OCI-LY1 (cell line): ENCODE data around the gene KCNJ15.

Experiments used
- H2AFZ ChIP-seq: fragments of 200-600 bp; sonication (generic), shearing (Covaris generic); 2 replicates; pipeline ENCODE4 v1.6.0; 2014; ENCODE audit warnings: antibody characterized with exemption, mild to moderate bottlenecking, low read length
- H3F3A ChIP-seq: fragments of 200-600 bp; sonication (generic), shearing (Covaris generic); 2 replicates; pipeline ENCODE4 v1.6.0; 2014; ENCODE audit warnings: mild to moderate bottlenecking, antibody characterized with exemption, low read length, moderate library complexity; ENCODE audit not compliant: insufficient read depth
- H3K27ac ChIP-seq: fragments of 200-600 bp; sonication (generic); 2 replicates; pipeline ENCODE4 v1.5.1; 2014; ENCODE audit warnings: low read length, mixed run types, mild to moderate bottlenecking, low read depth; ENCODE audit not compliant: poor library complexity, severe bottlenecking
- H3K27me3 ChIP-seq: fragments of 200-600 bp; sonication (generic); 2 replicates; pipeline ENCODE4 v1.6.0; 2014; ENCODE audit warnings: antibody characterized with exemption, mild to moderate bottlenecking, low read length, moderate library complexity; ENCODE audit not compliant: insufficient read depth
- H3K36me3 ChIP-seq: fragments of 200-600 bp; sonication (generic); 2 replicates; pipeline ENCODE4 v1.6.1; 2014; ENCODE audit warnings: mild to moderate bottlenecking, antibody characterized with exemption, low read length, moderate library complexity, mixed read lengths; ENCODE audit not compliant: insufficient read depth
- H3K4me1 ChIP-seq: fragments of 200-600 bp; sonication (generic); 2 replicates; pipeline ENCODE4 v1.5.1; 2014; ENCODE audit warnings: mild to moderate bottlenecking, low read length, moderate library complexity; ENCODE audit not compliant: insufficient read depth, severe bottlenecking
- H3K4me2 ChIP-seq: fragments of 200-600 bp; sonication (generic), shearing (Covaris generic); 2 replicates; pipeline ENCODE4 v1.6.1; 2014; ENCODE audit warnings: low read length
- H3K4me3 ChIP-seq: fragments of 200-600 bp; sonication (generic); 2 replicates; pipeline ENCODE4 v1.5.1; 2014; ENCODE audit warnings: low read length, low read depth, mild to moderate bottlenecking, mixed read lengths; ENCODE audit not compliant: poor library complexity, severe bottlenecking
- H3K79me2 ChIP-seq: fragments of 200-600 bp; shearing (Covaris generic); 2 replicates; pipeline ENCODE4 v1.6.1; 2016; ENCODE audit warnings: mixed run types, low read length, mixed read lengths; ENCODE audit not compliant: insufficient read depth
- H3K9ac ChIP-seq: fragments of 200-600 bp; sonication (generic), shearing (Covaris generic); 2 replicates; pipeline ENCODE4 v1.6.1; 2014; ENCODE audit warnings: mild to moderate bottlenecking, low read length, mixed read lengths
- H3K9me2 ChIP-seq: fragments of 200-600 bp; sonication (generic), shearing (Covaris generic); 2 replicates; pipeline ENCODE4 v1.6.1; 2014; ENCODE audit warnings: low read depth, mild to moderate bottlenecking, low read length, mixed read lengths
- H3K9me3 ChIP-seq: fragments of 200-600 bp; shearing (Covaris generic); 2 replicates; pipeline ENCODE4 v1.6.1; 2014; ENCODE audit warnings: low read length, mixed read lengths
- H4K20me1 ChIP-seq: fragments of 200-600 bp; sonication (generic), shearing (Covaris generic); 2 replicates; pipeline ENCODE4 v1.6.0; 2016; ENCODE audit warnings: mild to moderate bottlenecking, low read length; ENCODE audit not compliant: insufficient read depth
- EZH2 ChIP-seq: fragments of 200-600 bp; sonication (generic), shearing (Covaris generic); IDR thresholded peaks from 2 replicates; pipeline ENCODE4 v1.8.0; 2017; ENCODE audit warnings: borderline replicate concordance, mixed run types, mild to moderate bottlenecking, antibody characterized with exemption, low read length, moderate library complexity, mixed read lengths
- TF ChIP-seq, protein P1 (sequence below): fragments of 200-600 bp; sonication (generic), shearing (Covaris generic); IDR thresholded peaks from 2 replicates; pipeline ENCODE4 v1.5.1; 2017; ENCODE audit warnings: mild to moderate bottlenecking, antibody characterized with exemption, low read length, moderate library complexity, mixed read lengths

KCNJ15 gene

GRCh38 chr21:38266732-38267131 lies 9.9 kb downstream of the KCNJ15 start:
- H3K79me2 ChIP-seq, result no peaks in the 10 kb centered on the region
- H3F3A ChIP-seq, result no peaks in the 10 kb centered on the region
- H4K20me1 ChIP-seq, result no peaks in the 10 kb centered on the region
- no peaks in the 10 kb centered on the region for H3K9me3 ChIP-seq
- no peaks in the 10 kb centered on the region for H3K27me3 ChIP-seq
- no peaks in the 10 kb centered on the region for H3K4me1 ChIP-seq
- no peaks in the 10 kb centered on the region for H3K9me2 ChIP-seq
- H2AFZ ChIP-seq, result no peak overlapping the region
- no peak overlapping the region for H3K4me3 ChIP-seq
- no peaks in the 10 kb centered on the region for H3K36me3 ChIP-seq
- TF ChIP-seq EZH2, result no peak
- TF ChIP-seq, protein P1, sequence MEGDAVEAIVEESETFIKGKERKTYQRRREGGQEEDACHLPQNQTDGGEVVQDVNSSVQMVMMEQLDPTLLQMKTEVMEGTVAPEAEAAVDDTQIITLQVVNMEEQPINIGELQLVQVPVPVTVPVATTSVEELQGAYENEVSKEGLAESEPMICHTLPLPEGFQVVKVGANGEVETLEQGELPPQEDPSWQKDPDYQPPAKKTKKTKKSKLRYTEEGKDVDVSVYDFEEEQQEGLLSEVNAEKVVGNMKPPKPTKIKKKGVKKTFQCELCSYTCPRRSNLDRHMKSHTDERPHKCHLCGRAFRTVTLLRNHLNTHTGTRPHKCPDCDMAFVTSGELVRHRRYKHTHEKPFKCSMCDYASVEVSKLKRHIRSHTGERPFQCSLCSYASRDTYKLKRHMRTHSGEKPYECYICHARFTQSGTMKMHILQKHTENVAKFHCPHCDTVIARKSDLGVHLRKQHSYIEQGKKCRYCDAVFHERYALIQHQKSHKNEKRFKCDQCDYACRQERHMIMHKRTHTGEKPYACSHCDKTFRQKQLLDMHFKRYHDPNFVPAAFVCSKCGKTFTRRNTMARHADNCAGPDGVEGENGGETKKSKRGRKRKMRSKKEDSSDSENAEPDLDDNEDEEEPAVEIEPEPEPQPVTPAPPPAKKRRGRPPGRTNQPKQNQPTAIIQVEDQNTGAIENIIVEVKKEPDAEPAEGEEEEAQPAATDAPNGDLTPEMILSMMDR, result no peak
- no peak overlapping the region for H3K4me2 ChIP-seq
- no peak overlapping the region for H3K9ac ChIP-seq
- no peak overlapping the region for H3K27ac ChIP-seq

- no peak overlapping the region for H3K27ac ChIP-seq
Measured at GRCh38 chr21:38267136-38267755, 10.5 kb downstream of the KCNJ15 start.

GRCh38 chr21:38267991-38268863 lies 11.4 kb downstream of the KCNJ15 start:
- Histone ChIP-seq H4K20me1 (no peaks in the 10 kb centered on the region), H3K4me1 (no peaks in the 10 kb centered on the region), H3K4me2 (no peak overlapping the region), H3K27ac (no peak overlapping the region), H3F3A (no peaks in the 10 kb centered on the region), H2AFZ (no peak overlapping the region), H3K79me2 (no peaks in the 10 kb centered on the region), H3K4me3 (no peak overlapping the region), H3K36me3 (no peaks in the 10 kb centered on the region), H3K9ac (no peak overlapping the region), H3K9me2 (no peaks in the 10 kb centered on the region), H3K9me3 (no peaks in the 10 kb centered on the region), H3K27me3 (no peaks in the 10 kb centered on the region)
- TF ChIP-seq EZH2, result no peak
- TF ChIP-seq, protein P1, result no peak

More at GRCh38 chr21:38267136-38267755, 10.5 kb downstream of the KCNJ15 start:
- no peaks in the 10 kb centered on the region for H3F3A ChIP-seq
- H3K4me2 ChIP-seq, result no peak overlapping the region
- H2AFZ ChIP-seq, result no peak overlapping the region
- H3K9me3 ChIP-seq, result no peaks in the 10 kb centered on the region
- no peak overlapping the region for H3K4me3 ChIP-seq
- H3K79me2 ChIP-seq, result no peaks in the 10 kb centered on the region
- no peaks in the 10 kb centered on the region for H3K36me3 ChIP-seq
- H3K9ac ChIP-seq, result no peak overlapping the region
- H3K4me1 ChIP-seq, result no peaks in the 10 kb centered on the region
- H3K9me2 ChIP-seq, result no peaks in the 10 kb centered on the region
- no peaks in the 10 kb centered on the region for H3K27me3 ChIP-seq
- no peaks in the 10 kb centered on the region for H4K20me1 ChIP-seq
- TF ChIP-seq, protein P1, result no peak
- no peak for TF ChIP-seq EZH2
